H9 (cell line): ENCODE data around the gene RHBDL2. TPM values are rescaled to one million over a fixed set of nuclear protein-coding genes. Genes with fewer than 3 reads are reported as not detected.

Experiments
- DNase-seq: peaks from one replicate; pipeline ENCODE4 v3.0.0-alpha.2; 2017
- H2AFZ ChIP-seq: one replicate; pipeline ENCODE4 v1.6.1; 2013; ENCODE audit warnings: mild to moderate bottlenecking, low read length, control low read depth, moderate library complexity
- H2AK5ac ChIP-seq: 2 replicates; pipeline ENCODE4 v1.6.1; 2013; ENCODE audit warnings: low read length, control low read depth, mixed read lengths; ENCODE audit not compliant: insufficient read length
- H2BK120ac ChIP-seq: one replicate; pipeline ENCODE4 v1.6.1; 2013; ENCODE audit warnings: low read depth, mild to moderate bottlenecking, low read length, control low read depth, inconsistent platforms; ENCODE audit not compliant: poor library complexity, severe bottlenecking
- H2BK12ac ChIP-seq: 2 replicates; pipeline ENCODE4 v1.6.1; 2013; ENCODE audit warnings: low read length, control low read depth, mixed read lengths, low read depth; ENCODE audit not compliant: insufficient read length
- H2BK15ac ChIP-seq: 2 replicates; pipeline ENCODE4 v1.6.1; 2013; ENCODE audit warnings: low read depth, low read length, control low read depth
- H2BK20ac ChIP-seq: one replicate; pipeline ENCODE4 v1.6.1; 2013; ENCODE audit warnings: low read depth, mild to moderate bottlenecking, low read length, control low read depth, inconsistent platforms; ENCODE audit not compliant: poor library complexity, severe bottlenecking
- H2BK5ac ChIP-seq: 2 replicates; pipeline ENCODE4 v1.6.1; 2013; ENCODE audit warnings: low read length, control low read depth, mixed read lengths; ENCODE audit not compliant: insufficient read length
- H3K14ac ChIP-seq: 2 replicates; pipeline ENCODE4 v1.6.1; 2013; ENCODE audit warnings: low read length, control low read depth; ENCODE audit not compliant: insufficient read depth
- H3K18ac ChIP-seq: 2 replicates; pipeline ENCODE4 v1.6.1; 2013; ENCODE audit warnings: low read depth, mild to moderate bottlenecking, mixed read lengths, low read length, control low read depth; ENCODE audit not compliant: insufficient read length
- H3K23ac ChIP-seq: 2 replicates; pipeline ENCODE4 v1.6.1; 2013; ENCODE audit warnings: low read length, control low read depth, mixed read lengths, low read depth; ENCODE audit not compliant: insufficient read length
- H3K23me2 ChIP-seq: 2 replicates; pipeline ENCODE4 v1.6.1; 2013; ENCODE audit warnings: low read depth, mild to moderate bottlenecking, mixed read lengths, low read length, control low read depth; ENCODE audit not compliant: insufficient read length, poor library complexity, severe bottlenecking
- H3K27ac ChIP-seq: 2 replicates; pipeline ENCODE4 v1.5.1; 2013; ENCODE audit warnings: low read length, control low read depth, mixed read lengths, low read depth; ENCODE audit not compliant: insufficient read length
- H3K27me3 ChIP-seq: 2 replicates; pipeline ENCODE4 v1.6.1; 2013; ENCODE audit warnings: low read length, control low read depth, inconsistent platforms; ENCODE audit not compliant: insufficient read depth
- H3K4ac ChIP-seq: 2 replicates; pipeline ENCODE4 v1.6.1; 2013; ENCODE audit warnings: low read depth, mild to moderate bottlenecking, control low read depth, inconsistent platforms, low read length, moderate library complexity
- H3K4me1 ChIP-seq: 2 replicates; pipeline ENCODE4 v1.6.1; 2013; ENCODE audit warnings: low read length, control low read depth, inconsistent platforms; ENCODE audit not compliant: insufficient read depth
- H3K4me2 ChIP-seq: 2 replicates; pipeline ENCODE4 v1.6.1; 2013; ENCODE audit warnings: low read length, control low read depth, mixed read lengths; ENCODE audit not compliant: insufficient read length, insufficient read depth
- H3K56ac ChIP-seq: 2 replicates; pipeline ENCODE4 v1.6.1; 2013; ENCODE audit warnings: low read depth, mild to moderate bottlenecking, mixed read lengths, low read length, control low read depth; ENCODE audit not compliant: insufficient read length
- H3K79me1 ChIP-seq: 2 replicates; pipeline ENCODE4 v1.6.1; 2013; ENCODE audit warnings: low read depth, mild to moderate bottlenecking, moderate library complexity, low read length, control low read depth, inconsistent platforms; ENCODE audit not compliant: insufficient read depth, poor library complexity, severe bottlenecking
- H3K79me2 ChIP-seq: 2 replicates; pipeline ENCODE4 v1.6.1; 2013; ENCODE audit warnings: low read length, control low read depth, inconsistent platforms; ENCODE audit not compliant: insufficient read depth
- H3K9ac ChIP-seq: 2 replicates; pipeline ENCODE4 v1.6.1; 2013; ENCODE audit warnings: low read length, control low read depth, mixed read lengths; ENCODE audit not compliant: insufficient read length; ENCODE audit errors: extremely low read depth
- H3K9me3 ChIP-seq: one replicate; pipeline ENCODE4 v1.6.1; 2013; ENCODE audit warnings: low read depth, low read length, inconsistent platforms; ENCODE audit not compliant: control insufficient read depth
- H3T11ph ChIP-seq: one replicate; pipeline ENCODE4 v1.6.1; 2013; ENCODE audit warnings: mild to moderate bottlenecking, low read length, control low read depth, inconsistent platforms
- H4K20me1 ChIP-seq: one replicate; pipeline ENCODE4 v1.6.1; 2013; ENCODE audit not compliant: control insufficient read depth, insufficient read length, insufficient read depth
- H4K5ac ChIP-seq: 2 replicates; pipeline ENCODE4 v1.6.1; 2013; ENCODE audit warnings: low read depth, mild to moderate bottlenecking, mixed read lengths, low read length, control low read depth; ENCODE audit not compliant: insufficient read length
- H4K8ac ChIP-seq: replicated peaks from 2 replicates; pipeline ENCODE4 v1.6.1; 2013; ENCODE audit warnings: low read length, control low read depth, mixed read lengths, low read depth; ENCODE audit not compliant: insufficient read length
- H4K91ac ChIP-seq: 2 replicates; pipeline ENCODE4 v1.6.1; 2013; ENCODE audit warnings: low read depth, mild to moderate bottlenecking, moderate library complexity, mixed read lengths, low read length, control low read depth; ENCODE audit not compliant: insufficient read length
- H3K27ac Mint-ChIP-seq, 3 experiments: 2 replicates in 2 of 3; 3 replicates in 1 of 3; pipeline ENCODE4 v1.8.0; 2020 to 2021; ENCODE audit warnings: mixed read lengths in 3 of 3, mild to moderate bottlenecking in 1 of 3, moderate library complexity in 1 of 3
- H3K27me3 Mint-ChIP-seq: 2 replicates; pipeline ENCODE4 v1.8.0; 2021; ENCODE audit warnings: low read depth, mild to moderate bottlenecking, moderate library complexity, mixed read lengths
- H3K36me3 Mint-ChIP-seq, 3 experiments: 2 replicates in 2 of 3; 3 replicates in 1 of 3; pipeline ENCODE4 v1.8.0; 2020 to 2021; ENCODE audit warnings: low read depth in 3 of 3, mixed read lengths in 3 of 3; ENCODE audit not compliant: insufficient read depth in 1 of 3
- H3K4me1 Mint-ChIP-seq, 2 experiments: 2 replicates each; pipeline ENCODE4 v1.8.0; 2020; ENCODE audit warnings: mixed read lengths in 2 of 2
- H3K4me3 Mint-ChIP-seq, 2 experiments: 2 replicates in 1 of 2; 3 replicates in 1 of 2; pipeline ENCODE4 v1.8.0; 2020 to 2021; ENCODE audit warnings: mild to moderate bottlenecking in 2 of 2, mixed read lengths in 2 of 2, moderate library complexity in 1 of 2
- H3K9me3 Mint-ChIP-seq, 2 experiments: 2 replicates in 1 of 2; 3 replicates in 1 of 2; pipeline ENCODE4 v1.8.0; 2020; ENCODE audit warnings: mild to moderate bottlenecking in 2 of 2, mixed read lengths in 2 of 2, moderate library complexity in 1 of 2
- CTCF ChIP-seq: fragments of 200-600 bp; sonication (generic); conservative IDR thresholded peaks from 3 replicates; pipeline ENCODE4 v1.8.0; 2021; ENCODE audit warnings: antibody characterized with exemption, mild to moderate bottlenecking
- WGBS: extraction: QIAGEN DNeasy Blood & Tissue Kit; methylation state at CpG from one replicate; pipeline ENCODE4 v1.1.7; 2013; ENCODE audit warnings: missing lambda C conversion rate, low lambda C conversion rate, mixed read lengths; ENCODE audit not compliant: insufficient read length; ENCODE audit errors: extremely low coverage; 5-methylcytosine and 5-hydroxymethylcytosine counted together
- total RNA-seq: library from RNA; stranded (reverse); gene quantifications from 2 replicates; pipeline ENCODE4 v1.2.1, GENCODE V29; 2021

RHBDL2 gene
- total RNA-seq, 1 experiment from 2014 or later = not detected

GRCh38 chr1:38840281-38840680, 101.3 kb downstream of the RHBDL2 start:
- no peak overlapping the region for H3K14ac ChIP-seq
- H3K23ac ChIP-seq = no peak overlapping the region
- H2AK5ac ChIP-seq = no peak overlapping the region
- Mint-ChIP-seq H3K4me1 (peaks cover 14 to 22% of the 10 kb centered on the region in 2 experiments), H3K9me3 (peaks cover 0 to 4% of the 10 kb centered on the region in 2 experiments; a peak in 1 of 5 replicates), H3K27ac (peak overlapping the region in 1 of 3 experiments; percentile 63; a peak in 1 of 7 replicates), H3K36me3 (peaks cover 10 to 53% (median 45%) of the 10 kb centered on the region in 3 experiments; a peak in 6 of 7 replicates), H3K27me3 (no peaks in the 10 kb centered on the region), H3K4me3 (no peak overlapping the region)
- no peaks in the 10 kb centered on the region for H3K9me3 ChIP-seq
- no peaks in the 10 kb centered on the region for H3K79me1 ChIP-seq
- no peaks in the 10 kb centered on the region; the same call in 1 of the 2 replicates for H3K4me1 ChIP-seq
- no CpG with 5 or more reads among the region's 2 CpGs for WGBS
- H4K20me1 ChIP-seq = no peaks in the 10 kb centered on the region
- H2BK120ac ChIP-seq = no peak overlapping the region
- H3K27me3 ChIP-seq = no peaks in the 10 kb centered on the region
- H4K91ac ChIP-seq = no peak overlapping the region
- H3K18ac ChIP-seq = no peak overlapping the region
- no peak overlapping the region for H3T11ph ChIP-seq
- H2AFZ ChIP-seq = no peak overlapping the region
- H3K4ac ChIP-seq = no peak overlapping the region
- H4K8ac ChIP-seq = no peak overlapping the region
- H3K79me2 ChIP-seq = no peaks in the 10 kb centered on the region
- no peak overlapping the region for H3K9ac ChIP-seq
- H3K4me2 ChIP-seq = no peak overlapping the region
- H3K27ac ChIP-seq = no peak overlapping the region
- no peak for TF ChIP-seq CTCF
- no peak for DNase-seq
- no peak overlapping the region for H3K56ac ChIP-seq
- H2BK5ac ChIP-seq = no peak overlapping the region
- H2BK12ac ChIP-seq = no peak overlapping the region
- no peaks in the 10 kb centered on the region for H3K23me2 ChIP-seq
- no peak overlapping the region for H4K5ac ChIP-seq
- H2BK15ac ChIP-seq = no peak overlapping the region
- no peak overlapping the region for H2BK20ac ChIP-seq
